SK-N-SH treated with all-trans-retinoic acid at 6 μM for 48 hours (cell line): ENCODE data around the gene COQ7.

Source experiments
- ATAC-seq: fragments of 200-7000 bp; cut with Tn5 transposase; 3 replicates; pipeline ENCODE4 v1.9.1; 2020; ENCODE audit warnings: mild to moderate bottlenecking, moderate library complexity
- ARNTL ChIP-seq: fragments of 450-650 bp; formaldehyde crosslinking; IDR thresholded peaks from 2 replicates; pipeline ENCODE4 v1.5.0; 2020; ENCODE audit warnings: low read depth, mild to moderate bottlenecking, moderate library complexity, borderline replicate concordance
- BACH2 ChIP-seq: fragments of 250-450 bp; sonication (Bioruptor Pico); IDR thresholded peaks from 2 replicates; pipeline ENCODE4 v1.9.0; 2021; ENCODE audit warnings: mild to moderate bottlenecking, borderline replicate concordance
- CSRNP3 ChIP-seq: fragments of 250-450 bp; sonication (Bioruptor Pico); IDR thresholded peaks from 2 replicates; pipeline ENCODE4 v1.5.1; 2021; ENCODE audit warnings: mild to moderate bottlenecking, moderate library complexity
- GLIS3 ChIP-seq: fragments of 250-450 bp; sonication (Bioruptor Pico); IDR thresholded peaks from 2 replicates; pipeline ENCODE4 v1.5.0; 2020; ENCODE audit warnings: mild to moderate bottlenecking, moderate library complexity
- OSR1 ChIP-seq: fragments of 250-450 bp; sonication (Bioruptor Pico); IDR thresholded peaks from 2 replicates; pipeline ENCODE4 v1.8.0; 2022; ENCODE audit warnings: moderate library complexity, mild to moderate bottlenecking, inconsistent platforms
- SNAI2 ChIP-seq: fragments of 250-450 bp; sonication (Bioruptor Pico); IDR thresholded peaks from 2 replicates; pipeline ENCODE4 v1.5.0; 2020; ENCODE audit warnings: mild to moderate bottlenecking, moderate library complexity
- TCF4 ChIP-seq: fragments of 250-450 bp; sonication (Bioruptor Pico); IDR thresholded peaks from 2 replicates; pipeline ENCODE4 v1.8.0; 2021; ENCODE audit warnings: mild to moderate bottlenecking, moderate library complexity, borderline replicate concordance
- TSHZ2 ChIP-seq: fragments of 250-450 bp; sonication (Bioruptor Pico); IDR thresholded peaks from 2 replicates; pipeline ENCODE4 v1.5.0; 2020; ENCODE audit warnings: mild to moderate bottlenecking, moderate library complexity
- ZC3H10 ChIP-seq: fragments of 250-450 bp; sonication (Bioruptor Pico); IDR thresholded peaks from 2 replicates; pipeline ENCODE4 v1.5.1; 2021; ENCODE audit warnings: mild to moderate bottlenecking, moderate library complexity

COQ7 gene

GRCh38 chr16:19128454-19129200 is 61.2 kb downstream of the COQ7 start:
- TF ChIP-seq BACH2 (CRISPR knock-in tag) (no peak), TSHZ2 (CRISPR knock-in tag) (no peak), ARNTL (no peak), GLIS3 (CRISPR knock-in tag) (no peak), TCF4 (CRISPR knock-in tag) (no peak), ZC3H10 (no peak), SNAI2 (CRISPR knock-in tag) (no peak), OSR1 (no peak), CSRNP3 (no peak)

More at GRCh38 chr16:19128454-19129200, 61.2 kb downstream of the COQ7 start:
- ATAC-seq, result no peak
